K562 (cell line): ENCODE results near the gene SPATA31C1. TPM values are rescaled to one million over a fixed set of nuclear protein-coding genes. Genes with fewer than 3 reads are reported as not detected.

Experiments used
- ATAC-seq: fragments of 200-7000 bp; cut with Tn5 transposase; 3 replicates; pipeline ENCODE4 v1.9.1; 2020; ENCODE audit warnings: moderate library complexity
- BruUV-seq: library from RNA; stranded (reverse); fragments of 400-500 nt; replicated peaks from 2 replicates; lab custom pipeline; 2021; lab: Mats Ljungman, UMichigan
- CTCF ChIA-PET: fragments of 300-600 bp; formaldehyde crosslinking; extraction: SDS; loops from one replicate; lab custom pipeline; 2021; ENCODE audit warnings: low intra/inter-chr PET ratio; lab: Yijun Ruan, JAX
- POLR2A ChIA-PET: fragments of 300-600, 350-650 bp; sonication (Branson Sonifier 250); formaldehyde crosslinking; extraction: SDS; loops from one replicate; lab custom pipeline; 2021; ENCODE audit warnings: antibody characterized with exemption, inconsistent platforms; lab: Yijun Ruan, JAX
- DNase-seq, 4 experiments: peaks; one replicate each; pipeline versions ENCODE4 v3.0.0 to v3.0.0-alpha.2; 2011 to 2018; ENCODE audit warnings: low spot score in 3 of 4, mixed read lengths in 3 of 4; ENCODE audit errors: extremely low read depth in 1 of 4
- FAIRE-seq: peaks from 2 replicates; lab custom pipeline; 2011; peaks lifted over from hg19 to GRCh38; lab: Jason Lieb, UNC
- H2AFZ ChIP-seq: 2 replicates; pipeline ENCODE4 v1.6.0; 2011; ENCODE audit warnings: low read depth, low read length, control low read depth, inconsistent platforms
- H3K27ac ChIP-seq: fragments of 200-600 bp; 3 replicates; pipeline ENCODE4 v1.8.0; 2011; ENCODE audit warnings: low read depth, mild to moderate bottlenecking, control low read depth, inconsistent platforms, low read length, moderate library complexity, mixed read lengths; ENCODE audit errors: extremely low read depth
- H3K27me3 ChIP-seq, 2 experiments: fragments of 300-600 bp in 1 of 2; 2 replicates in 1 of 2; 3 replicates in 1 of 2; pipeline versions ENCODE4 v1.6.0 to v1.8.0; 2011; ENCODE audit warnings: inconsistent platforms in 2 of 2, low read length in 2 of 2, mild to moderate bottlenecking in 1 of 2, mixed read lengths in 1 of 2, moderate library complexity in 1 of 2; ENCODE audit not compliant: control insufficient read depth in 2 of 2, insufficient read depth in 2 of 2
- H3K36me3 ChIP-seq: fragments of 300-600 bp; 3 replicates; pipeline ENCODE4 v1.8.0; 2011; ENCODE audit warnings: mild to moderate bottlenecking, low read length, inconsistent platforms; ENCODE audit not compliant: control insufficient read depth, insufficient read depth
- H3K4me1 ChIP-seq, 2 experiments: fragments of 200-600 bp in 1 of 2; replicated peaks in 1 of 2; 2 replicates in 1 of 2; 3 replicates in 1 of 2; pipeline versions ENCODE4 v1.5.1 to v1.8.0; 2011; ENCODE audit warnings: inconsistent platforms in 2 of 2, low read length in 2 of 2, mild to moderate bottlenecking in 1 of 2, mixed read lengths in 1 of 2, moderate library complexity in 1 of 2; ENCODE audit not compliant: control insufficient read depth in 2 of 2, insufficient read depth in 2 of 2
- H3K4me2 ChIP-seq: 2 replicates; pipeline ENCODE4 v1.6.1; 2011; ENCODE audit warnings: low read length, control low read depth, inconsistent platforms, mixed read lengths; ENCODE audit not compliant: insufficient read depth
- H3K4me3 ChIP-seq: fragments of 200-600 bp; sonication (generic), shearing (Covaris generic); 2 replicates; pipeline ENCODE4 v1.5.1; 2016; ENCODE audit warnings: control low read depth, inconsistent platforms
- H3K79me2 ChIP-seq: fragments of 200-600 bp; 3 replicates; pipeline ENCODE4 v1.8.0; 2011; ENCODE audit warnings: low read length, inconsistent platforms; ENCODE audit not compliant: control insufficient read depth, insufficient read depth
- H3K9ac ChIP-seq, 2 experiments: 2 replicates each; pipeline versions ENCODE4 v1.6.0 to v1.6.1; 2011; ENCODE audit warnings: low read depth in 2 of 2, low read length in 2 of 2, control low read depth in 1 of 2, inconsistent platforms in 1 of 2, mild to moderate bottlenecking in 1 of 2, mixed read lengths in 1 of 2; ENCODE audit not compliant: insufficient read depth in 1 of 2
- H3K9me1 ChIP-seq: one replicate; pipeline ENCODE4 v1.6.0; 2011; ENCODE audit warnings: inconsistent platforms, mild to moderate bottlenecking, low read length, moderate library complexity; ENCODE audit not compliant: control insufficient read depth, insufficient read depth
- H3K9me3 ChIP-seq: replicated peaks from 2 replicates; pipeline ENCODE4 v1.5.1; 2011; ENCODE audit warnings: low read depth, low read length, inconsistent platforms; ENCODE audit not compliant: control insufficient read depth, insufficient read depth
- H4K20me1 ChIP-seq: replicated peaks from 2 replicates; pipeline ENCODE4 v1.6.1; 2011; ENCODE audit warnings: low read length, inconsistent platforms, mixed read lengths; ENCODE audit not compliant: control insufficient read depth, insufficient read depth
- CTCF ChIP-seq, 3 experiments: IDR thresholded peaks in 2 of 3; conservative IDR thresholded peaks in 1 of 3; 2 replicates each; pipeline ENCODE4 v1.5.1; 2011 to 2012; ENCODE audit warnings: low read length in 3 of 3, mild to moderate bottlenecking in 3 of 3, control low read depth in 2 of 3, improper control_type of control experiment in 1 of 3, inconsistent platforms in 1 of 3, low read depth in 1 of 3, mixed read lengths in 1 of 3, moderate library complexity in 1 of 3; ENCODE audit not compliant: insufficient read depth in 2 of 3
- FOXP4 ChIP-seq: sonication (generic); formaldehyde crosslinking; IDR thresholded peaks from 2 replicates; pipeline ENCODE4 v1.8.0; 2022; ENCODE audit warnings: mild to moderate bottlenecking, missing genetic modification reagents, borderline replicate concordance
- JUNB ChIP-seq: fragments of 450-650 bp; formaldehyde crosslinking; conservative IDR thresholded peaks from 2 replicates; pipeline ENCODE4 v1.4.0; 2020; ENCODE audit warnings: mild to moderate bottlenecking
- NFYB ChIP-seq: IDR thresholded peaks from 2 replicates; pipeline ENCODE4 v1.6.1; 2011; ENCODE audit warnings: mild to moderate bottlenecking, moderate library complexity; ENCODE audit not compliant: insufficient read length; ENCODE audit errors: extremely low read depth
- RBM14 ChIP-seq: fragments of 200-400 bp; formaldehyde crosslinking; IDR thresholded peaks from 2 replicates; pipeline ENCODE4 v1.6.1; 2018; ENCODE audit warnings: low read depth, mild to moderate bottlenecking, low read length, moderate library complexity, borderline replicate concordance; ENCODE audit not compliant: insufficient read depth
- TCF7L2 ChIP-seq: fragments of 150-350 bp; IDR thresholded peaks from 2 replicates; pipeline ENCODE4 v1.6.1; 2016; ENCODE audit warnings: low read depth, mild to moderate bottlenecking, low read length, moderate library complexity
- U2AF1 ChIP-seq: fragments of 200-400 bp; formaldehyde crosslinking; optimal IDR thresholded peaks from 2 replicates; pipeline ENCODE3; 2017; ENCODE audit warnings: mild to moderate bottlenecking, low read depth, low read length, moderate library complexity
- ZNF174 ChIP-seq: fragments of 250-450 bp; sonication (Bioruptor Pico); IDR thresholded peaks from 2 replicates; pipeline ENCODE4 v1.4.0; 2020; ENCODE audit warnings: mild to moderate bottlenecking
- ZNF408 ChIP-seq: fragments of 250-450 bp; sonication (Bioruptor Pico); IDR thresholded peaks from 2 replicates; pipeline ENCODE4 v1.4.0; 2020; ENCODE audit warnings: low read depth, mild to moderate bottlenecking, moderate library complexity
- ZNF445 ChIP-seq: fragments of 250-450 bp; sonication (Bioruptor Pico); IDR thresholded peaks from 2 replicates; pipeline ENCODE4 v1.4.0; 2020; ENCODE audit warnings: low read depth, mild to moderate bottlenecking, moderate library complexity
- ZNF76 ChIP-seq: fragments of 250-450 bp; sonication (Bioruptor Pico); IDR thresholded peaks from 2 replicates; pipeline ENCODE4 v1.4.0; 2020; ENCODE audit warnings: mild to moderate bottlenecking, moderate library complexity, borderline replicate concordance
- in situ Hi-C: fragments of 300-500 bp; cut with MboI; formaldehyde crosslinking; loops from 4 replicates; pipeline ENCODE4 v1.15.0; 2018; ENCODE audit warnings: inconsistent platforms, mixed read lengths
- intact Hi-C: fragments of 100-400 bp; cut with micrococcal nuclease; formaldehyde crosslinking; loops from 2 replicates; pipeline ENCODE4 v1.14.2; 2022
- polyA plus RNA-seq, 8 experiments: library from polyadenylated mRNA; depleted of rRNA in 4 of 8; stranded (reverse) in 5 of 8; unstranded in 3 of 8; fragments of >200 nt; fragmentation: Nextera tagmentation in 2 of 8; fragmentation: Illumina TruSeq in 1 of 8; extraction: Ambion mirVana in 2 of 8; extraction: Trizol in 1 of 8; gene quantifications; 2 replicates each; pipeline versions ENCODE4 v1.2.1 to v1.2.3, GENCODE V29; 2011 to 2014; ENCODE audit warnings: inconsistent platforms in 1 of 8, missing spikeins in 1 of 8
- total RNA-seq, 7 experiments: library from RNA; depleted of rRNA in 6 of 7; stranded (reverse); fragments of >200 nt in 6 of 7; fragmentation: Illumina TruSeq in 2 of 7; extraction: Trizol in 2 of 7; gene quantifications; 2 replicates each; pipeline versions ENCODE4 v1.2.1 to v1.2.3, GENCODE V29; 2011 to 2021; ENCODE audit warnings: low replicate concordance in 1 of 7

SPATA31C1 gene
- total and polyA plus RNA-seq, 9 of the 15 experiments (the other 6 are each of a cell fraction or from before 2014, with no cell fraction given), result 0.03 to 0.15 (median 0.05) TPM; not detected in 3

- no peak overlapping the region for H2AFZ ChIP-seq
- H3K4me3 ChIP-seq, result no peak overlapping the region
- no peaks in the 10 kb centered on the region for H3K79me2 ChIP-seq
- H3K9me1 ChIP-seq, result no peaks in the 10 kb centered on the region
- H3K27ac ChIP-seq, result no peak overlapping the region
- intact Hi-C loops (no loop called here), in situ Hi-C loops (no loop called here)
- DNase-seq (no peak), FAIRE-seq (no peak), ATAC-seq (no peak)
- TF ChIP-seq U2AF1 (no peak), NFYB (no peak), FOXP4 (no peak), ZNF76 (no peak), ZNF174 (no peak), RBM14 (no peak), CTCF (IDR thresholded peaks at IDR 0.05 in 2 of 3, conservative IDR thresholded peaks at IDR 0.05 in 1 of 3; ENCODE audit: insufficient read depth in 2 of 3, low read depth in 1 of 3, low read length in 3 of 3) (no peak), ZNF445 (no peak), TCF7L2 (no peak), JUNB (CRISPR knock-in tag) (no peak), ZNF408 (CRISPR knock-in tag) (no peak)
- BruUV-seq, result no TSS peak
- no peaks in the 10 kb centered on the region for H4K20me1 ChIP-seq
- no peaks in the 10 kb centered on the region for H3K9me3 ChIP-seq
- CTCF ChIA-PET, result no interaction called here
- POLR2A ChIA-PET, result interaction anchor here (0.7 kb wide), 1 partner anchor 823 kb away, joined by 3 read pairs; no protein-coding TSS in a partner anchor
- H3K4me1 ChIP-seq, result no peaks in the 10 kb centered on the region
- H3K36me3 ChIP-seq, result no peaks in the 10 kb centered on the region
- no peak overlapping the region for H3K4me2 ChIP-seq
- H3K9ac ChIP-seq, result no peak overlapping the region
- H3K27me3 ChIP-seq, result peaks cover 0 to 4% of the 10 kb centered on the region in 2 experiments; a peak in 1 of 5 replicates
Observed at GRCh38 chr9:87896891-87897290, 20.9 kb upstream of the SPATA31C1 start.
